Embryonic facial prominence (tissue), 1 donor: ENCODE data around the gene EPHB3.
"Not testable (repeated sequence)": the region's sequence is repeated elsewhere in the genome, so short reads cannot be mapped to it uniquely, and the experiment has no call there.

Experiments used
- DNase-seq: peaks from one replicate; pipeline ENCODE4 v3.0.0-alpha.2; 2016; ENCODE audit errors: extremely low spot score

The EPHB3 gene

DNA sequence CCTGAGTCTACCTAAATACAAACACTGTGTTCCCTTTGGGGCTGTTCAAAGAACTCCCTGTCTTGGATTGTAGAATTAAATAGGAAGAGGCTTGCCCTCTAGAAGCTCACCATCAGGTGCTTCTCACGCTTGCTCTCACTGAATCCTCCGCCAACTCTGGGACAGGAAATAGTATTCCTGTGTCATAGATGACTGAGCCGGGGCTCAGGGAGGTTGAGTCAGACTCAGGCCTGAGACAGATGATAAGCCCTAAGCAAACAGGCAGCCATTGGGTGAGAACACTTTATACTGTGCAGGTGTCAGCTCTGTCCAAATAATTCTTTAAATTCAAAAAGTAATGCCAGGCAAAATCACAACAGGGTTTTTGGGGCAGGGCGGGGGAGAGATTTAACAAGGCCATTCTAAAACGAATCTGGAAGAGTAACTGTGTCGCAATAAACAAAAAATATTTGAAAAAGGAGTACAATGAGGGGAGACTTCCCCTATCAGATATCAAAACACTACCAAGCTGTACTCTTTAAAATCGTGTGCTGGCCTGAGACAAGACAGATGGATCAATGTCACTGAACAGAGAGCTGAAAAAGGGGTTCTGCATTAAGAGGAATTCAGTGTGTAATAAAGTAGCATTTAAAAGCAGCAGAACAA lies 59.0 kb downstream of the EPHB3 start:
- DNase-seq, result no peak

DNA sequence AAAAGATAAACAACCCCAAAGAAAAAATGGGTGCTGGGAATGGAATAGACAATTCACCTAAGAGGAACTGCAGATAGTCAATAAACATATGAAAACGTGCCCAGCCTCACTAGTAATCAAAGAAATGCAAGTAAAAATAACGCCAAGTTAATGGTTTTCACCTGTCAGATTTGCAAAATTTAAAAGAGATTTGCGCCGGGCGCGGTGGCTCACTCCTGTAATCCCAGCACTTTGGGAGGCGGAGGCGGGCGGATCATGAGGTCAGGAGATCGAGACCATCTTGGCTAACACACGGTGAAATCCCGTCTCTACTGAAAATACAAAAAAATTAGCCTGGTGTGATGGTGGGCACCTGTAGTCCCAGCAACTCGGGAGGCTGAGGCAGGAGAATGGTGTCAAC lies 60.6 kb downstream of the EPHB3 start:
- DNase-seq, result not testable (repeated sequence)

DNA sequence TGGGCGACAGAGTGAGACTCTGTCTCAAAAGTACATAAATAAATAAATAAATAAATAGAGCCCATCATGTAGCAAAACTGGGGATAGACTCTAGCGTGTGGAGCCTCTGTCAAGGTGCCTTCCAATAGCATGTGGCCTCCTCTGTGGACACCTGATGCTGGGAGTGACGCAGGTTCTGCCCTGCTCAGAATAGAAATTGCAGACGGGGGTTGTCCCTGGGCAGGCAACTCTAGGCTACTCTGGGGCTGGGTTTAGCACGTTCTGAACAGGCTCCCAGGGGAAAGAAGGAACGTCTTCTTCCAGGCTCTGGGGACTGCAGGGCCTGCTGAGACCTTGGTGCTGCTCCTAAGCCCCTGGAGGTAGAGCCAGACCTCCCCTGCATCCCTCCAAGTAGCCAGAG lies 65.3 kb downstream of the EPHB3 start:
- no peak for DNase-seq

DNA sequence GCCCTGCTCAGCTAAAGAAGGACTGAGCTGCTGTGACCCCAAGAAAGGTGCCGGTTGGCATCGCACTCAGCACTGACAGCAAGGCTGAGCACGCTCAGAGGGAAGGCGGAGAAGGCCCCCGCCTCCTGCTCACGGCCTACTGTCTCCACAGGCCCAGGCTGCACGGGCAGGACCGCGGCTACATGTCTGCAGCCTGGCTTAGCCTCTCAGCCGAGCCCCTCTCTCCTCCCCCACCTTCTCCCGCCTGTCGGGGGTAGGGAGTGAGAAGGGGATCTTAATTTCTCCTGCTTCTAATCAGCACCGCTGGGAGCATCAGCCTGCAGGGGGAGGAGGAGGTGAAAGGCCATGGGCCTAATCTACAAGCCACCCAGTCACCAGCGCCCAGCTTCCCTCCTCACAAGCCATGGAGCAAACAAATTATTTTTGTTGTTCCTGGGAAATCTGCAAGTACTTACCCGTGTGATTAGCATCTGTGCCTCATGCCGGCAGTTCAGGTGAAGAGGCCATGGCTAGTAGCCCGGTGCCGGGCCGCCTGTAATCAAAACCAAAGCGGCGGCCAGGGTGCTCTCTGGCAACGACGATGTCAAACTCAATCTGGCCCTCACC lies 68.1 kb downstream of the EPHB3 start:
- no peak for DNase-seq

DNA sequence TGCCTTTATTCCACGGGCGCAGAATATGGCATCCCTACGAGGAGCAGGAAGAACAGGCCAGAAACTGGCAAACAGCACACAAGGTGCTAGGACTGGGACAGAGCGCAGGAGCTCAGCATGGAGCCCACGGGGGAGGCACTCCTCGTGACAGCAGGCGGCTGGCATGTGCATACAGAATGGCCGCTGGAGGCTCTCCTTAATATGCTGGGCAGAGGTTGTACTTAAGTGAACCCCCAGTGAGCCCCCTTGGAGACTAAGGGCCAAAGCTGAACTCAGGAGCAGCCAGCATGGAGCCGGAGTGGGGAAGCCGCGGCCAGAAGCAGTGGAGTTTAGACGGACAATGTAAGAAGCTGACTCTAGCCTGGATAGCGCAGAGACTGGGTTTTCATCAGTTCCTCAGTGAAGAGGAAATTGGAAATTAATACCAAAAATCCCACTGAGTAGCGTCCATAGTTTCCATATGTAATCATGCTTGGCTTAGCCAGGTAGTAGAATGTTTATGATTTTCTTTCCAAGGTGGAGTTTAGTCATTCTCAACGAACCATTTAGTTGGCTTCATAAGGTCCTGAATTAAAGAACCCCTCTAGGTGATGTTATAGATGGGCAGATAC lies 69.4 kb downstream of the EPHB3 start:
- no peak for DNase-seq

DNA sequence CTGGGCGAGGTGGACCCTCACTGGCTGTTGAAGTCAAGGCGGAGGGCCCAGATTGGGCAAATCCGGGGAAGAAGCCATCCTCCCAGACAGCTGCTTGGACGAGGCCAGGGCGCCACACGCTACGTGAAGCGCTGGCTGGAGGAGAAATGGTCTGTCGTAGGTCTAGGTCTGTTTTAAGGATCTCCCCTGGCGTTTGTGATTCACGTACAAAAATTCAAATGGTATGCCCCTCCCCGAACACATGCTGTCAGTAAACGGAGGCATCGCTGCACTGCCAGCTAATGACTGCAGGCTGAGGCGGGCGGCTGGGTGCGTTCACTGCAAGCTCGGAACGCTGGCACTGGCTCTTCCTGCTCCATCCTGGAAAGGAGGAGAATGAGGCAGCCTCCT lies 69.9 kb downstream of the EPHB3 start:
- DNase-seq, result no peak
